Type B pancreatic cell (in vitro differentiated cells): ENCODE results near the gene TSPAN4. TPM values are rescaled to one million over a fixed set of nuclear protein-coding genes. Genes with fewer than 3 reads are reported as not detected.

ENCODE experiments used
- DNase-seq: peaks from one replicate; pipeline ENCODE4 v3.0.0; 2021; ENCODE audit warnings: mixed read lengths; ENCODE audit not compliant: unreplicated experiment; ENCODE audit errors: extremely low spot score
- H3K27ac Mint-ChIP-seq: 2 replicates; pipeline ENCODE4 v1.8.0; 2021; ENCODE audit warnings: mild to moderate bottlenecking, mixed read lengths
- H3K27me3 Mint-ChIP-seq: 2 replicates; pipeline ENCODE4 v1.8.0; 2021; ENCODE audit warnings: mixed read lengths
- H3K36me3 Mint-ChIP-seq: 2 replicates; pipeline ENCODE4 v1.8.0; 2021; ENCODE audit warnings: mixed read lengths
- H3K4me1 Mint-ChIP-seq: one replicate; pipeline ENCODE4 v1.8.0; 2021; ENCODE audit warnings: mixed read lengths; ENCODE audit not compliant: unreplicated experiment
- H3K4me3 Mint-ChIP-seq: 2 replicates; pipeline ENCODE4 v1.8.0; 2021; ENCODE audit warnings: mild to moderate bottlenecking, mixed read lengths
- H3K9me3 Mint-ChIP-seq: 2 replicates; pipeline ENCODE4 v1.8.0; 2021; ENCODE audit warnings: mixed read lengths
- CTCF ChIP-seq: fragments of 200-600 bp; sonication (generic); conservative IDR thresholded peaks from 2 replicates; pipeline ENCODE4 v1.5.0; 2021; ENCODE audit warnings: antibody characterized with exemption, mild to moderate bottlenecking
- long read RNA-seq: library from polyadenylated mRNA; unstranded; transcript quantifications from one replicate; pipeline ENCODE4 v2.0.0, GENCODE V29; 2020
- total RNA-seq: library from RNA; stranded (reverse); gene quantifications from 2 replicates; pipeline ENCODE4 v1.2.1, GENCODE V29; 2021; ENCODE audit warnings: low replicate concordance

Gene TSPAN4
- 12.8 and 43.2 TPM in 2 replicates for total RNA-seq
- long read RNA-seq, partial matches to known transcripts: 0 of 2 reads
- long read RNA-seq, other reads (novel, unspliced or antisense): 1 of 2 reads

DNA sequence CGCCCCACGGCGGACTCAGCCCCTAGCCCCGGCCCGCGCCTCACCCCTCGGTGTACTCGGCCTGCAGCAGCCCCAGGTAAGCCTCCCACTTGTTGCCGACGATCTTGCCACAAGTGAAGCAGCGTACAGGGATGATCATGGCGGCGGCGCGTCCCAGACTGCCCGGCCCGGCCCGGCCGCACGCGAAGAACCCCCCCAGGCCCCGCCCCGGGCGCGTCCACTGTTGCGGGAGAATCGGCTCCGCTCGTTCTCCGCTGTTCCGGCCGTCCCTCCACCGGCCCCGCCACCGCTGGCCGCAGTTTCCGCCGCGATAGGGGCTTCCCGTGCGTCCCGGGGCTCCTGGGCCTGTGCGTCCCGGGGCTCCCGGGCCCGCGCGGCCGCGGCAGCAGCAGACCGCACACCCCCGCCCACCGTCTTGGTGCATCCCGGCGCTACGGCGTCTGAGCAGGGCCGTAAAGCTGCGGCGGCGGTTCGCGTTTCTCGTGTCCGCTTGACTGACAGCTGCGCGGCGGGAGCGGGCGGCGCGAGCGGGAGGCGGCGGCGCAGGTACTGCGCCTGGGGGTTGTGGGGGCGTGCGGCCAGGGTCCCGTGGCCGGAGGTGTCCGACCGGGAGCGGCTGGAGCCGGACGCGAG, at the start of gene TSPAN4, which contains the start of gene POLR2L:
Gene TSPAN4 (plus strand): TSS at position 483 of the 633 bp plus-strand sequence. CDS start 7,453 bp downstream, outside the sequence.
Gene POLR2L (minus strand): TSS at position 160 of the 633 bp plus-strand sequence. CDS start 21 bp downstream, at position 139.
- no peaks in the 10 kb centered on the region for H3K9me3 Mint-ChIP-seq
- DNase-seq: peak; percentile 91
- peak within 1 kb of the TSS; percentile 76 for H3K27ac Mint-ChIP-seq
- H3K4me3 Mint-ChIP-seq: peak within 1 kb of the TSS; percentile 88
- no peak for TF ChIP-seq CTCF
- H3K4me1 Mint-ChIP-seq: peaks cover 21% of the 10 kb centered on the region
- H3K27me3 Mint-ChIP-seq: no peaks in the 10 kb centered on the region
- H3K36me3 Mint-ChIP-seq: no peaks in the 10 kb centered on the region

DNA sequence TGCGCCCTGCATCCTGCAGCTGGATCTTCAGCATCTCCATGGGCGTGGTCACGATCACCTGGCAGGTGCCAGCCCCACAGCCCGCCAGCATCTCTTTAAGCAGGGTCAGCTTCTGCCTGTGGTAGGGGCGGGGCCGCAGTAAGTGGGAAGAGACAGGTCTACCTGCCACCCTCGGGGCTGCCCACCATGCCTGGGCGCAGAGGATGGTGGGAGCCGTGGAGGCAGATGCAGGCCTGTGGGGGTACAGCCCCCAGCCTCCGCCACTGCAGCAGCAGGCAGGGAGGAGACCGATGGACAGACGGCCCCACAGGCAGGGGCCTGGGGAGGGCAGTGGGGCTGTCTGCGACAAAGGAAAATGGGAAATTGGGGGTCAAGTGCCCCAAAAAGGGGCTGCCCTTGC, 49.8 kb upstream of the TSPAN4 start:
- peaks cover 8% of the 10 kb centered on the region for H3K4me1 Mint-ChIP-seq
- no peak overlapping the region for H3K4me3 Mint-ChIP-seq
- no peaks in the 10 kb centered on the region for H3K9me3 Mint-ChIP-seq
- no peak for DNase-seq
- no peak for TF ChIP-seq CTCF
- H3K36me3 Mint-ChIP-seq: no peaks in the 10 kb centered on the region
- H3K27me3 Mint-ChIP-seq: no peaks in the 10 kb centered on the region
- no peak overlapping the region for H3K27ac Mint-ChIP-seq

DNA sequence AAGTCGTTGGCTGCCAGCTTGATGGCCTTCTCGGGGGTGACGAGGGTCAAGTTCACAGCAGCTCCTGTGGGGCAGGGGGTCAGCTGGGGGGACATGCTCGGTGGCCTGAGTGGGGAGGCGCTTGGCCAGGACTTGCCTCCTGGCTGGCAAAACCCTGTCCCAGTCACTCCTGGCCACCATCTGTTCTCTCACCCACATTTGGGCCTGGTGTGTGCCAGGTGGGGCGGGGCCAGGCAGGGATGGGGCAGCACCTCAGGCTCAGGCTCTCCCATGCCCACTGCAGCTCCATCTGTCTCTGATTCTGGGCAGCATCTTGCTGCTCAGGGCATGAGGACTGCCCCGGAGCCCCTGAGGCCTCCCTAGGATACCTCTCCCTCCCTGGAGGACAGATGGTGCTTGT, 49.1 kb upstream of the TSPAN4 start:
- H3K36me3 Mint-ChIP-seq: no peaks in the 10 kb centered on the region
- no peak overlapping the region for H3K4me3 Mint-ChIP-seq
- no peak for TF ChIP-seq CTCF
- no peaks in the 10 kb centered on the region for H3K9me3 Mint-ChIP-seq
- H3K27me3 Mint-ChIP-seq: no peaks in the 10 kb centered on the region
- no peak for DNase-seq
- peaks cover 8% of the 10 kb centered on the region for H3K4me1 Mint-ChIP-seq
- no peak overlapping the region for H3K27ac Mint-ChIP-seq

DNA sequence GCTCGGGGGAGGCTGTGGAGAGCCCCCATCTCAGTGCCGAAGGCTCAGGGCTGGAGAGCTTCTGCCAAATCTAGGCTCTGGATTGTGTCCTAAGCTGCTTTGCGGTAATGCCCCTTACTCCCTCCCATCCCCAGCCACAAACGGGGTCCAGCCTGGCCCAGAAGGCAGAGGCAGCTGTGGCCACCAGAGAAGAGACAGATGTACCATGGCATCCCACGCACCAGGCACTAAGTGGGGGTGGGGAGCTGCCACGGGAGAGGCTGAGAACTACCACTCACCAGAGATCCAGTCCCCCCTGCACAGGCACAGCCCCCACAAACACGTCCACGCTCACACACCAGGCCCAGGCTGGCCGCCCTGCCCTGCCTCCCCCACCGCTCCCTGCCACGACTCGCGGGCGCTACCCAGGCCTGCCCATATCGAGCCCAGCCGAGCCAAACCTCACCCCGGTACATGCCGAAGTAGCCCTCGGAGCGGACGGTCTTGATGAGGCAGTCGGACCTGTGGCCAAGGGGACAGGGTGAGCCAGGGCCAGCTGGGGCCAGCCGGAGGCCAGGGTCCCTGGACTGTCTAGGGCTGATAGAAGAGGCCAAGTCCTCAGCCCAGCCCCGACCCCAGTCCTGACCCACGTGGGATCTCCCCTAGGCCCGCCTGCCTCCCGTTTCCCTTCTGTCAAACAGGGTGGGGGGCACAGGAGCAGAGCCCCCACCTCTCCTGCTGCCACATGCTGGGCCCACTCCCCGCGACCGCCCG, 48.5 kb upstream of the TSPAN4 start:
- DNase-seq: no peak
- H3K27ac Mint-ChIP-seq: no peak overlapping the region
- H3K9me3 Mint-ChIP-seq: no peaks in the 10 kb centered on the region
- no peaks in the 10 kb centered on the region for H3K27me3 Mint-ChIP-seq
- TF ChIP-seq CTCF: no peak
- H3K4me1 Mint-ChIP-seq: peaks cover 8% of the 10 kb centered on the region
- H3K36me3 Mint-ChIP-seq: no peaks in the 10 kb centered on the region
- no peak overlapping the region for H3K4me3 Mint-ChIP-seq

DNA sequence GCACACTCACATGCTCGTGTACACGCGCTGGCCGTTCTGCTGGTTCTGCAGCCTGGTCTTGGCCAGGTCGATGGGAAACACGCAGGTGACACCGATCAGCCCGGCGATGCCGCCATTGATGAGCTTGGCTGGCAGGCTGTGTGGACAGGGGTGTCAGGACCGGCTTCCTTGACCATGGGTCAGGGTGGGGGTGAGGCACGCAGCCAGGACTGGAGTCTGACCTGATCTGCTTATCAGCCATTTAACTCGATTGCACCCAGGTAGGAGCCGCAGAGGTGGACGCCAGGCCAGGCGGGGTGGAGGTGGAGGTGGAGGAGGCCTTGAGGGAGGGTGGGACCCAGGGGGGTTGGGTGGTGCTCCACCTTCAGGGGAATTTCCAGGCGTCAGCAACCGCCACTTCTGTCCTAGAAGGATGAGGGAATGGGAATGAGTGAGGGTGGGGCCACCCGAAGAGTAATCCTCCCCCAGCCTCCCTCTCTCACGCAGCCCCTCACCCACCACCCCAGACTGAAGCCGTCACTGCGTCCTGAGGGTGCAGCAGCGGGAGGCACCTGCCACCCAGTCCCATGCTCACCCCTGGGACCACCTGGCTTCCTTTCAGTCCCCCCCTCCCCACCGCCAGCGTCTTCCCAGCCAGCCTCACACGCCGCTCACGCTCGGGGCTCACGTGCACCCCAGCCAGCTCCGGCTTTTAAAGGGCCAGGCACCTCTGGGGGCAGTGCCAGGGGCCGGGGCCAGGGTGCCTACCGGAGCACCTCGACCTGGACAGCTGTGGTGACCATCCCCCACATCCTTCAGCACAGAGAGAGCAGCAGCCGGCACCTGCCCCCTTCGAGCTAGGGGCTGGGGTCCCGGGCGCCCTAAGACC, 47.7 kb upstream of the TSPAN4 start:
- Mint-ChIP-seq H3K4me1 (peaks cover 8% of the 10 kb centered on the region), H3K4me3 (no peak overlapping the region), H3K27me3 (no peaks in the 10 kb centered on the region), H3K9me3 (no peaks in the 10 kb centered on the region), H3K36me3 (no peaks in the 10 kb centered on the region), H3K27ac (no peak overlapping the region)
- TF ChIP-seq CTCF: no peak
- DNase-seq: no peak
